ENCODE measurements around the gene NDFIP2. TPM values are rescaled to one million over a fixed set of nuclear protein-coding genes. Genes with fewer than 3 reads are reported as not detected.

The NDFIP2 gene
- total and polyA plus RNA-seq, 12 donors: 5.2 to 62.1 (median 38.9) TPM

GRCh38 chr13:79501538-79502232, 20.7 kb downstream of the NDFIP2 start:
- Histone ChIP-seq H3K9me3 (replicated peaks in 1 of 3) (no peaks in the 10 kb centered on the region), H3K4me3 (no peak overlapping the region), H3K4me1 (replicated peaks in 1 of 2) (peaks cover 0 to 25% of the 10 kb centered on the region in 2 donors), H3K36me3 (replicated peaks in 1 of 2) (no peaks in the 10 kb centered on the region), H3K27ac (no peak overlapping the region), H3K27me3 (no peaks in the 10 kb centered on the region)
- TF ChIP-seq POLR2A (IDR thresholded peaks at IDR 0.05) (no peak), CTCF (IDR thresholded peaks at IDR 0.05) (no peak)
- WGBS, 4 donors: 83 to 91% (median 88%) methylated on average over 7 of the region's 7 CpGs
- no peak for DNase-seq
- intact Hi-C loops (cut with DNase I): no loop called here

GRCh38 chr13:79502859-79503468, 22.0 kb downstream of the NDFIP2 start:
- DNase-seq: no peak
- WGBS, 4 donors: 70 to 75% (median 71%) methylated on average over 3 of the region's 3 CpGs
- TF ChIP-seq CTCF (IDR thresholded peaks at IDR 0.05) (no peak), POLR2A (IDR thresholded peaks at IDR 0.05) (no peak)
- no peak overlapping the region for H3K4me3 ChIP-seq
- no peaks in the 10 kb centered on the region for H3K9me3 ChIP-seq (replicated peaks in 1 of 3)
- H3K27me3 ChIP-seq: no peaks in the 10 kb centered on the region
- H3K27ac ChIP-seq: no peak overlapping the region
- no peaks in the 10 kb centered on the region for H3K36me3 ChIP-seq (replicated peaks in 1 of 2)
- H3K4me1 ChIP-seq (replicated peaks in 1 of 2): peaks cover 0 to 30% of the 10 kb centered on the region in 2 donors
- intact Hi-C loops (cut with DNase I): no loop called here

GRCh38 chr13:79503473-79504017, 22.6 kb downstream of the NDFIP2 start:
- Histone ChIP-seq H3K4me1 (replicated peaks in 1 of 2) (peaks cover 0 to 36% of the 10 kb centered on the region in 2 donors), H3K4me3 (no peak overlapping the region), H3K27ac (no peak overlapping the region), H3K9me3 (replicated peaks in 1 of 3) (no peaks in the 10 kb centered on the region), H3K36me3 (replicated peaks in 1 of 2) (no peaks in the 10 kb centered on the region), H3K27me3 (no peaks in the 10 kb centered on the region)
- intact Hi-C loops (cut with DNase I): no loop called here
- no peak for DNase-seq
- TF ChIP-seq CTCF (IDR thresholded peaks at IDR 0.05) (no peak), POLR2A (IDR thresholded peaks at IDR 0.05) (no peak)

GRCh38 chr13:79508224-79508961, 27.4 kb downstream of the NDFIP2 start:
- 66 to 71% (median 69%) methylated on average over 6 of the region's 6 CpGs for WGBS, 4 donors
- TF ChIP-seq CTCF (IDR thresholded peaks at IDR 0.05) (no peak), POLR2A (IDR thresholded peaks at IDR 0.05) (no peak)

More at GRCh38 chr13:79508224-79508961, 27.4 kb downstream of the NDFIP2 start:
- intact Hi-C loops (cut with DNase I): no loop called here
- DNase-seq: peak in 1 of 7 donors; percentile 18
- Histone ChIP-seq H3K9me3 (replicated peaks in 1 of 3) (no peaks in the 10 kb centered on the region), H3K27me3 (no peaks in the 10 kb centered on the region), H3K27ac (no peak overlapping the region), H3K36me3 (replicated peaks in 1 of 2) (no peaks in the 10 kb centered on the region), H3K4me3 (no peak overlapping the region), H3K4me1 (replicated peaks in 1 of 2) (peaks cover 0 to 25% of the 10 kb centered on the region in 2 donors)
